CD4-positive, CD25-positive, alpha-beta regulatory T cell (primary cell): ENCODE results near the gene KRT10. TPM values are rescaled to one million over a fixed set of nuclear protein-coding genes. Genes with fewer than 3 reads are reported as not detected.

Experiments used
- ATAC-seq, 2 donors: fragments of 150-1000 bp; cut with Tn5 transposase; one replicate each; pipeline ENCODE4 v1.10.0; 2021; ENCODE audit warnings: low read depth in 2 of 2, moderate number of reproducible peaks in 2 of 2, moderate library complexity in 1 of 2
- DNase-seq, 3 donors: peaks; one replicate each; pipeline versions ENCODE4 v3.0.0 to v3.0.0-alpha.2; 2012 to 2022; ENCODE audit warnings: mixed read lengths in 1 of 3
- H3K27ac ChIP-seq: one replicate; pipeline ENCODE4 v1.7.0; 2013; ENCODE audit warnings: mild to moderate bottlenecking, low read length; ENCODE audit not compliant: insufficient read depth, poor library complexity, severe bottlenecking
- H3K27me3 ChIP-seq: one replicate; pipeline ENCODE4 v1.7.0; 2013; ENCODE audit warnings: low read length; ENCODE audit not compliant: control insufficient read depth, insufficient read depth
- H3K36me3 ChIP-seq: one replicate; pipeline ENCODE4 v1.7.0; 2013; ENCODE audit warnings: mild to moderate bottlenecking, low read length, moderate library complexity; ENCODE audit not compliant: control insufficient read depth, insufficient read depth
- H3K4me1 ChIP-seq: 2 replicates; pipeline ENCODE4 v1.7.0; 2013; ENCODE audit warnings: mild to moderate bottlenecking, low read length; ENCODE audit not compliant: insufficient read depth, control insufficient read depth, poor library complexity, severe bottlenecking
- H3K4me3 ChIP-seq: one replicate; pipeline ENCODE4 v1.7.0; 2013; ENCODE audit warnings: low read depth, mild to moderate bottlenecking, low read length, moderate library complexity
- H3K9me3 ChIP-seq, 2 experiments: 1 replicate in 1 of 2; 2 replicates in 1 of 2; pipeline ENCODE4 v1.7.0; 2013; ENCODE audit warnings: low read length in 2 of 2, mild to moderate bottlenecking in 1 of 2, moderate library complexity in 1 of 2; ENCODE audit not compliant: control insufficient read depth in 2 of 2
- H3K27ac Mint-ChIP-seq, 3 donors: one replicate each; pipeline ENCODE4 v1.8.0; 2020 to 2022; ENCODE audit warnings: mild to moderate bottlenecking in 3 of 3, mixed read lengths in 3 of 3, moderate library complexity in 2 of 3
- H3K27me3 Mint-ChIP-seq: one replicate; pipeline ENCODE4 v1.8.0; 2022; ENCODE audit warnings: mild to moderate bottlenecking, mixed read lengths
- H3K36me3 Mint-ChIP-seq: one replicate; pipeline ENCODE4 v1.8.0; 2020; ENCODE audit warnings: mixed read lengths
- H3K4me1 Mint-ChIP-seq, 4 donors: one replicate each; pipeline ENCODE4 v1.8.0; 2020 to 2022; ENCODE audit warnings: mixed read lengths in 4 of 4, mild to moderate bottlenecking in 1 of 4
- H3K4me3 Mint-ChIP-seq, 4 donors: one replicate each; pipeline ENCODE4 v1.8.0; 2020 to 2022; ENCODE audit warnings: mild to moderate bottlenecking in 4 of 4, mixed read lengths in 4 of 4, moderate library complexity in 3 of 4
- H3K9me3 Mint-ChIP-seq, 7 donors: one replicate each; pipeline ENCODE4 v1.8.0; 2020 to 2022; ENCODE audit warnings: mixed read lengths in 7 of 7, mild to moderate bottlenecking in 3 of 7, moderate library complexity in 2 of 7
- polyA plus RNA-seq, 4 donors: library from polyadenylated mRNA; unstranded; fragments of 300-500 nt; fragmentation: Illumina TruSeq; gene quantifications; one replicate each; pipeline ENCODE4 v1.2.3, GENCODE V29; 2021
- total RNA-seq: library from RNA; stranded (reverse); gene quantifications from one replicate; pipeline ENCODE4 v1.2.3, GENCODE V29; 2022

KRT10 gene
- total and polyA plus RNA-seq, 5 donors from 2014 or later: 28.1 to 172 (median 139) TPM

GRCh38 chr17:40846515-40847144, 24.2 kb upstream of the KRT10 start:
- H3K4me1 ChIP-seq: no peaks in the 10 kb centered on the region
- Mint-ChIP-seq H3K9me3 (peaks cover 0 to 1% (median 0%) of the 10 kb centered on the region in 7 donors), H3K27ac (no peak overlapping the region), H3K27me3 (peaks cover 64% of the 10 kb centered on the region), H3K4me1 (no peaks in the 10 kb centered on the region), H3K4me3 (no peak overlapping the region), H3K36me3 (no peaks in the 10 kb centered on the region)
- DNase-seq (no peak), ATAC-seq (no peak)
- no peaks in the 10 kb centered on the region for H3K36me3 ChIP-seq
- peaks cover 27% of the 10 kb centered on the region for H3K27me3 ChIP-seq
- no peak overlapping the region for H3K27ac ChIP-seq
- no peaks in the 10 kb centered on the region for H3K9me3 ChIP-seq
- no peak overlapping the region for H3K4me3 ChIP-seq

- Histone ChIP-seq H3K4me3 (no peak overlapping the region), H3K9me3 (no peaks in the 10 kb centered on the region), H3K36me3 (no peaks in the 10 kb centered on the region), H3K27ac (no peak overlapping the region), H3K4me1 (no peaks in the 10 kb centered on the region), H3K27me3 (peaks cover 29% of the 10 kb centered on the region)
- no peaks in the 10 kb centered on the region for H3K36me3 Mint-ChIP-seq
- H3K27me3 Mint-ChIP-seq: peaks cover 68% of the 10 kb centered on the region
- no peak overlapping the region for H3K27ac Mint-ChIP-seq
- no peaks in the 10 kb centered on the region for H3K4me1 Mint-ChIP-seq
- ATAC-seq: no peak
- H3K4me3 Mint-ChIP-seq: no peak overlapping the region
- no peak for DNase-seq
- peaks cover 0 to 1% (median 0%) of the 10 kb centered on the region in 7 donors for H3K9me3 Mint-ChIP-seq
These were observed 22.3 kb upstream of the KRT10 start for GRCh38 chr17:40844671-40845107.

- Histone ChIP-seq H3K4me3 (no peak overlapping the region), H3K27ac (no peak overlapping the region), H3K27me3 (peaks cover 24% of the 10 kb centered on the region), H3K4me1 (no peaks in the 10 kb centered on the region), H3K36me3 (no peaks in the 10 kb centered on the region), H3K9me3 (no peaks in the 10 kb centered on the region)
- Mint-ChIP-seq H3K4me1 (no peaks in the 10 kb centered on the region), H3K27me3 (peaks cover 75% of the 10 kb centered on the region), H3K36me3 (no peaks in the 10 kb centered on the region), H3K27ac (no peak overlapping the region), H3K9me3 (peaks cover 0 to 1% (median 0%) of the 10 kb centered on the region in 7 donors), H3K4me3 (no peak overlapping the region)
- DNase-seq: no peak
- no peak for ATAC-seq
These were observed 20.8 kb upstream of the KRT10 start for GRCh38 chr17:40843242-40843641.

GRCh38 chr17:40841246-40841645, 18.8 kb upstream of the KRT10 start:
- no peaks in the 10 kb centered on the region for H3K36me3 Mint-ChIP-seq
- H3K27ac ChIP-seq: no peak overlapping the region
- no peaks in the 10 kb centered on the region for H3K4me1 Mint-ChIP-seq
- H3K36me3 ChIP-seq: no peaks in the 10 kb centered on the region
- DNase-seq: no peak
- H3K9me3 ChIP-seq: no peaks in the 10 kb centered on the region
- peaks cover 20% of the 10 kb centered on the region for H3K27me3 ChIP-seq
- peaks cover 0 to 1% (median 0%) of the 10 kb centered on the region in 7 donors for H3K9me3 Mint-ChIP-seq
- H3K27ac Mint-ChIP-seq: no peak overlapping the region
- no peak overlapping the region for H3K4me3 Mint-ChIP-seq
- H3K27me3 Mint-ChIP-seq: peaks cover 66% of the 10 kb centered on the region
- no peaks in the 10 kb centered on the region for H3K4me1 ChIP-seq
- no peak for ATAC-seq
- no peak overlapping the region for H3K4me3 ChIP-seq

GRCh38 chr17:40839194-40839593, 16.8 kb upstream of the KRT10 start:
- no peak overlapping the region for H3K4me3 ChIP-seq
- no peaks in the 10 kb centered on the region for H3K4me1 ChIP-seq
- H3K4me1 Mint-ChIP-seq: no peaks in the 10 kb centered on the region
- ATAC-seq (no peak), DNase-seq (no peak)
- peaks cover 8% of the 10 kb centered on the region for H3K36me3 ChIP-seq
- no peak overlapping the region for H3K27ac Mint-ChIP-seq
- peaks cover 0 to 1% (median 0%) of the 10 kb centered on the region in 7 donors for H3K9me3 Mint-ChIP-seq
- H3K27me3 ChIP-seq: peaks cover 16% of the 10 kb centered on the region
- H3K9me3 ChIP-seq: no peaks in the 10 kb centered on the region
- H3K4me3 Mint-ChIP-seq: no peak overlapping the region
- H3K27ac ChIP-seq: no peak overlapping the region
- H3K27me3 Mint-ChIP-seq: peaks cover 47% of the 10 kb centered on the region
- H3K36me3 Mint-ChIP-seq: peaks cover 11% of the 10 kb centered on the region

- H3K36me3 ChIP-seq: peaks cover 10% of the 10 kb centered on the region
- no peak overlapping the region for H3K4me3 ChIP-seq
- no peak for DNase-seq
- no peak overlapping the region for H3K4me3 Mint-ChIP-seq
- peaks cover 0 to 7% (median 0%) of the 10 kb centered on the region in 4 donors for H3K4me1 Mint-ChIP-seq
- H3K9me3 ChIP-seq: no peaks in the 10 kb centered on the region
- ATAC-seq: no peak
- peaks cover 4% of the 10 kb centered on the region for H3K27me3 ChIP-seq
- H3K27ac ChIP-seq: no peak overlapping the region
- no peak overlapping the region for H3K27ac Mint-ChIP-seq
- no peaks in the 10 kb centered on the region for H3K4me1 ChIP-seq
- H3K27me3 Mint-ChIP-seq: peaks cover 26% of the 10 kb centered on the region
- H3K36me3 Mint-ChIP-seq: peaks cover 18% of the 10 kb centered on the region
- H3K9me3 Mint-ChIP-seq: no peaks in the 10 kb centered on the region
These were observed 13.6 kb upstream of the KRT10 start for GRCh38 chr17:40836020-40836419.

GRCh38 chr17:40833882-40834281, 11.5 kb upstream of the KRT10 start:
- Mint-ChIP-seq H3K27ac (no peak overlapping the region), H3K4me1 (peaks cover 0 to 7% (median 0%) of the 10 kb centered on the region in 4 donors), H3K27me3 (peaks cover 5% of the 10 kb centered on the region), H3K9me3 (peaks cover 0 to 5% (median 0%) of the 10 kb centered on the region in 7 donors), H3K36me3 (peaks cover 23% of the 10 kb centered on the region), H3K4me3 (no peak overlapping the region)
- no peaks in the 10 kb centered on the region for H3K27me3 ChIP-seq
- H3K9me3 ChIP-seq: no peaks in the 10 kb centered on the region
- peaks cover 10% of the 10 kb centered on the region for H3K36me3 ChIP-seq
- H3K4me3 ChIP-seq: no peak overlapping the region
- ATAC-seq (no peak), DNase-seq (no peak)
- no peak overlapping the region for H3K27ac ChIP-seq
- H3K4me1 ChIP-seq: no peaks in the 10 kb centered on the region

- Histone ChIP-seq H3K27me3 (no peaks in the 10 kb centered on the region), H3K4me3 (no peak overlapping the region), H3K27ac (no peak overlapping the region), H3K36me3 (peaks cover 10% of the 10 kb centered on the region), H3K4me1 (no peaks in the 10 kb centered on the region), H3K9me3 (no peaks in the 10 kb centered on the region)
- Mint-ChIP-seq H3K27ac (no peak overlapping the region), H3K9me3 (peaks cover 0 to 5% (median 0%) of the 10 kb centered on the region in 7 donors), H3K4me1 (peaks cover 0 to 13% (median 1%) of the 10 kb centered on the region in 4 donors), H3K4me3 (no peak overlapping the region), H3K36me3 (peaks cover 24% of the 10 kb centered on the region), H3K27me3 (peaks cover 8% of the 10 kb centered on the region)
- DNase-seq (no peak), ATAC-seq (no peak)
These were observed 10.4 kb upstream of the KRT10 start for GRCh38 chr17:40832840-40833239.
